Stimulated activated CD4-positive, alpha-beta T cell treated with anti-CD3 and anti-CD28 coated beads, Interleukin-2, amount 100 ng/mL, for 24 hours (primary cell): ENCODE results near the gene PRKAA2.

Source experiments
- DNase-seq, 2 donors: peaks; one replicate each; pipeline ENCODE4 v3.0.0-alpha.2; 2020

Gene PRKAA2

DNA sequence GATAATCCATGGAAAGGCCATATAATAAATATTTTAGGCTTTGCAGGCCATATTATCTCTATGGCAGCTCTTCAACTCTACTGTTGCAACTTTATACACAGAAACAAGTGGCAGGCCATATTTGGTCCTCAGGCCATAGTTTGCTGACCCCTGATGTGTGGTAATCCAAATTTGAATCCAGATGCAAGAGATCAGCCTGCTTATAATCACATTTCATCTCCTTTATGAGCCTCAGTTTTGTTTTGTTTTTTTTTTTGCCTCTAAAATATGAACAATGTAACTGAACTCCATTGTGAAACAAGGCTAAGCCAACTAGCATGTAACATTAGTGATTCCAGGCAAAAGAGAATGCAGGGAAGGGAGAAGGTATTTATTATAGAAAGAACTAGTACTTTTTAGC, 81.6 kb downstream of the PRKAA2 start:
- DNase-seq = no peak

DNA sequence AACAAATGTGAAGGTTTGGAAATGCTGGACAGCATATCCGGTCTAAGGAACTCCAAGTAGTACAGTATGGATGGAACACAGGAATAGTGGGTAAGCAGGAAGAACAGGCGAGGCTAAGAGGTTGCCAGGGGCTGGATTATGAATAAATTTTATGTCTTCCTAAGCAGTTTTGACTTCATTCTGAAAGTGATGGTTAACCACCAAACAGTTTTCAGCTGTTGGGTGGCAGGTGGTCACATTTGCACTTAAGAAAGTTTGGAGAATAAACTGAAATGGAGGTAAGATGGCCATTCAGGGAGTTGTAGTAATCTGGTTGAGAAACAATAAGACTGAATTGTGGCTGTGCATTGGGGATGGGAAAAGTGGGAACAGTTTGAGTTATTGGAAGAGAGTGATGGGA, 83.8 kb downstream of the PRKAA2 start:
- DNase-seq = no peak

DNA sequence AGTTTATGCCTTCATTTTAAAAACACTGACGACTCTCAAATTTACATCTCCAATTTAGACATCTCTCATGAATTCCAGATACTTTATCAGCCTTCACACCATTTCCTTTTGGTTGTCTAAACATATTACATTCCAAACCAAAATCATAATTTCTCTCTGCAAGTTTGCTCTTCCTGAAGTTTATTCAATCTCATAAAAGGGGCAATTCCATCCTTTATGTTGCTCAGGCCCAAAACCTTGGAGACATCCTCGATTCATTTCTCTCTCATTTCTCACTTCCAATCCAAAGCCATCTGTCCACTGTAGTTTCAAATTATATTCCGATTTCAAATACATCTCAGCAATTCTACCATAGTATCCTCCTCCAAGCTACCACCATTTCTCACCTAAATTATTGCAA, 100.1 kb downstream of the PRKAA2 start:
- DNase-seq = no peak

DNA sequence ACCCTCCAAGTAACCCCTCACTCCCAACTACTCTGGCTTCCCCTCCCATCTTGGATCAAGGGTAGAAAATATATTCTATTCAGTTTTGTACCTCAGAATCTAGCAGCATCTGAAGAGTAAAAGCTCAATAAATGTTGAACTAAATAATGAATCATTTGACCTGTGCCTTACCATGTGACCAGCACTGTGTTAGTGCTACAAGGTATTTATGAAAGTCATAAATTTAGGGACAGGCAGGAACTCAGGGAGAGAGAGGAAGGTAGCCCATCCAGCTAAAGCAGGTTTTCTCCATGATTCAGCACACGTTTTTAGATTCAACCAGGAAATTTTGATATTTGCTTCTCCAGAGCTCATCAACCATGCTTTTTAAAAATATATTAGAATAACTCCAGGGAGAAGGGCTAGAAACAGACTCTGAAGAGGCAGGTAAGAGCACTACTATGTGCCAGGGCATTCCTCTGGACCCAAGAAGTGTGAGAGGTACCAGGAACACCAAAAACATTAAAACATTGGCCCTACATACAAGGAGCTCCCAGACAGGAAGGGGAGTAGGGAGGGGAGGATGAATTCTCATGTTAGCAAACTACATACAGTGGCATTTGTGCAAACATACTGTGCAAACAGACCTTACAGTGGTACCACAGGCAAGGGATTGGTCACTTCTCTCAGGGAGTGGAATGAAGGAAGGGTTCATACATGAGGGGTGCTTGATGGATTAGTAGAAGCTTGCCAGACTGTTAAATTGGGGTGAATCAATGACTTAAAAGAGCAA, 109.8 kb downstream of the PRKAA2 start:
- no peak for DNase-seq

DNA sequence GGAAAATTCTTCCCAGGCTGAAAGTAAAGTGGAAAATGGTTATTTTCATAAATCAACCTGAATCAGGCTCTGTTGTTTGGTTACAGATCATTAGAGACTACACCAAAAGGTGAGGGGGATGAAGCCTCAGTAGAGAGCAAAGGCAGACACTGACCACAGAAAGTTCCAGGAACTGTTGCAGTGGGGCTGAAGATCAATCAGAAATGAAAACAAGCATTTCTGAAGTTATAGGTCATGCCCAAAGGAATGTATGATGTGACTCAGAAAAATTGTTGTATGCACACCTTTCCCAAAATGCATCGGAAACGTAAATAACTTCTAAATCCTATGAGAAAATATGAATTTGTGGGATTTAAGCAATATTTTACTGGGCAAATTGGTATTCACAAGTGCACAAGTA, 110.8 kb downstream of the PRKAA2 start:
- DNase-seq = no peak

- DNase-seq = no peak
Observed at GRCh38 chr1:56758135-56758534, 113.0 kb downstream of the PRKAA2 start.

GRCh38 chr1:56758794-56759193, 113.7 kb downstream of the PRKAA2 start:
- DNase-seq = no peak
